ENCODE measurements around the gene VOPP1.

- TF ChIP-seq POLR2A (IDR thresholded peaks at IDR 0.05; ENCODE audit: low read depth, low read length), result no peak
- no peak for TF ChIP-seq JUN (IDR thresholded peaks at IDR 0.05; ENCODE audit: borderline replicate concordance, insufficient read depth, insufficient read length, low read depth)
- TF ChIP-seq CTCF (IDR thresholded peaks at IDR 0.05; ENCODE audit: extremely low read depth in 1 of 2, insufficient read depth in 1 of 2, low read depth in 1 of 2, low read length in 2 of 2), result no peak
- no peak for TF ChIP-seq EZH2 (IDR thresholded peaks at IDR 0.05; ENCODE audit: borderline replicate concordance, low read depth, low read length, severe bottlenecking)
- TF ChIP-seq FOS (IDR thresholded peaks at IDR 0.05; ENCODE audit: borderline replicate concordance, insufficient read depth, low read length), result no peak
- TF ChIP-seq MYC (IDR thresholded peaks at IDR 0.05; ENCODE audit: low read depth, low read length), result no peak
- TF ChIP-seq POLR2AphosphoS5 (IDR thresholded peaks at IDR 0.05; ENCODE audit: insufficient read depth, low read depth, low read length), result no peak
Observed at GRCh38 chr7:55504093-55504859, 68.0 kb downstream of the VOPP1 start.
